Neural progenitor cell (in vitro differentiated cells): ENCODE measurements around the gene ZHX3. TPM values are rescaled to one million over a fixed set of nuclear protein-coding genes. Genes with fewer than 3 reads are reported as not detected.
A peak's percentile ranks its signal among the peaks of the same experiment; 100 is the strongest.

Source experiments
- DNase-seq: peaks from one replicate; pipeline ENCODE4 v3.0.0-alpha.2; 2016; ENCODE audit warnings: low spot score
- H2AFZ ChIP-seq: fragments of 200-600 bp; sonication (generic); replicated peaks from 2 replicates; pipeline ENCODE4 v1.6.1; 2016; ENCODE audit warnings: antibody characterized with exemption
- H3F3A ChIP-seq: fragments of 200-600 bp; sonication (generic); 2 replicates; pipeline ENCODE4 v1.6.1; 2016; ENCODE audit warnings: antibody characterized with exemption, low read depth
- H3K27ac ChIP-seq: fragments of 200-600 bp; sonication (generic); 2 replicates; pipeline ENCODE4 v1.5.1; 2016; ENCODE audit warnings: mild to moderate bottlenecking
- H3K27me3 ChIP-seq: fragments of 200-600 bp; sonication (generic); 2 replicates; pipeline ENCODE4 v1.6.1; 2016; ENCODE audit warnings: mild to moderate bottlenecking, moderate library complexity
- H3K36me3 ChIP-seq: fragments of 200-600 bp; sonication (generic); 2 replicates; pipeline ENCODE4 v1.5.1; 2016
- H3K4me1 ChIP-seq: fragments of 200-600 bp; sonication (generic); 2 replicates; pipeline ENCODE4 v1.6.1; 2016; ENCODE audit warnings: mixed run types
- H3K4me2 ChIP-seq: fragments of 200-600 bp; sonication (generic); 2 replicates; pipeline ENCODE4 v1.6.1; 2016
- H3K4me3 ChIP-seq: fragments of 200-600 bp; sonication (generic); 2 replicates; pipeline ENCODE4 v1.5.1; 2016
- H3K79me2 ChIP-seq: fragments of 200-600 bp; sonication (generic); 2 replicates; pipeline ENCODE4 v1.6.1; 2016; ENCODE audit warnings: low read depth
- H3K9ac ChIP-seq: fragments of 200-600 bp; sonication (generic); 2 replicates; pipeline ENCODE4 v1.6.1; 2016
- H3K9me3 ChIP-seq: fragments of 200-600 bp; sonication (generic); 2 replicates; pipeline ENCODE4 v1.5.1; 2016; ENCODE audit warnings: low read depth
- H4K20me1 ChIP-seq: fragments of 200-600 bp; sonication (generic); 2 replicates; pipeline ENCODE4 v1.6.1; 2016; ENCODE audit warnings: low read depth
- H3K27ac Mint-ChIP-seq: 3 replicates; pipeline ENCODE4 v1.8.0; 2021; ENCODE audit warnings: mixed read lengths
- H3K27me3 Mint-ChIP-seq: 2 replicates; pipeline ENCODE4 v1.8.0; 2022; ENCODE audit warnings: low read depth, mild to moderate bottlenecking, inconsistent platforms, moderate library complexity, mixed read lengths; ENCODE audit not compliant: insufficient read depth
- H3K36me3 Mint-ChIP-seq: 3 replicates; pipeline ENCODE4 v1.8.0; 2021; ENCODE audit warnings: mixed read lengths
- H3K4me1 Mint-ChIP-seq: 3 replicates; pipeline ENCODE4 v1.8.0; 2021; ENCODE audit warnings: mixed read lengths
- H3K4me3 Mint-ChIP-seq: 3 replicates; pipeline ENCODE4 v1.8.0; 2021; ENCODE audit warnings: mild to moderate bottlenecking, moderate library complexity, mixed read lengths
- H3K9me3 Mint-ChIP-seq: 3 replicates; pipeline ENCODE4 v1.8.0; 2020; ENCODE audit warnings: mixed read lengths
- EZH2 ChIP-seq: fragments of 200-600 bp; sonication (generic); IDR thresholded peaks from 2 replicates; pipeline ENCODE4 v1.6.1; 2017; ENCODE audit warnings: antibody characterized with exemption, mild to moderate bottlenecking, moderate library complexity
- EZH2phosphoT487 ChIP-seq: fragments of 200-600 bp; sonication (generic); IDR thresholded peaks from 2 replicates; pipeline ENCODE4 v1.6.1; 2017; ENCODE audit warnings: antibody characterized with exemption
- total RNA-seq: library from RNA; depleted of rRNA; stranded (reverse); fragments of >200 nt; gene quantifications from 2 replicates; pipeline ENCODE4 v1.2.3, GENCODE V29; 2015; ENCODE audit warnings: low replicate concordance
- TF ChIP-seq, protein P1 (sequence below): fragments of 200-600 bp; sonication (generic); IDR thresholded peaks from 2 replicates; pipeline ENCODE4 v1.5.1; 2017; ENCODE audit warnings: antibody characterized with exemption, mild to moderate bottlenecking

Gene ZHX3
- total RNA-seq, 1 donor from 2014 or later, result 6.8 TPM

DNA sequence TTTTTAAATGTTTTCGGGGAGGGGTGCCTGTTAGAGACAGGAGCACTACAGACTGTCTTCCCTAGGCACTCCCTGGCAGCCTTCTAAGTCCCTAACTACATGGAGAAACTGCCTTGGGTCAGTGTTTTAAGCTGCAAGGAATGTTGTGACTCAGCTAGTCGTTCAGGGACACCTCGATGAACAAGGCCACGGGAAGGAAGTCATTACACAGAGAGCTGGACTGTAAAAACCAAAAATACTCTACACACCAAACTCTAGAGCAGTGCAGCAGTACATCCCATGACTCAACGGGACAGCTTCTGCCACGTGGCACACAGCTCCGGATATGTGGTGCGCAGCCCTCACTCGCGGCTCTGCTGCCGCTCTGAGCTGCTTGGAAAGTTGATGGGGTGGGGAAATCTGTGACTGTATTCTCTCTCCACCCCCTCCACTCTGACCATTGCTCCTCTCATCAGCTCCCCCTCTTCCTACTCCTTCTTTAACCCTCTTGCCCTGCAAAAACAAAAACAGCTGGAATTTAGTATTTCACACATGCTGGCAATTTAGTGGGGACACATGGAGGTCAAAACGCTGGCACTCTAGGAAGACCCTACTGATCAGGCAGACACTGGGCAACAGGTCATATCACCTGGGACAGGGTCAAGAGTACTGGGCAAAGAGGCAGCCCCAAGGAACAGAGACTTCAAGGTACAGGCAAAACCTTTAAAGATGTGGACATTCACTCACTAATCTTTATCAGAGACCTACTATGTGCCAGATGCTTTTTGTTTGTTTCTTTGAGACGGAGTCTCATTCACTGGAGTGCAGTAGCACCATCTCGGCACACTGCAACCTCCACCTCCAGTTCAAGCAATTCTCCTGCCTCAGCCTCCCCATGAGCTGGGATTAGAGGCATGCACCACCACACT lies 12.2 kb upstream of the ZHX3 start:
- Histone ChIP-seq H3K4me1 (no peaks in the 10 kb centered on the region), H3K27ac (no peak overlapping the region), H4K20me1 (no peaks in the 10 kb centered on the region), H3K27me3 (no peaks in the 10 kb centered on the region), H3K36me3 (no peaks in the 10 kb centered on the region), H3K9me3 (no peaks in the 10 kb centered on the region), H3K4me3 (no peak overlapping the region), H3F3A (no peaks in the 10 kb centered on the region), H3K4me2 (no peak overlapping the region), H3K79me2 (no peaks in the 10 kb centered on the region), H2AFZ (peak overlapping the region; percentile 19), H3K9ac (no peak overlapping the region)
- Mint-ChIP-seq H3K36me3 (no peaks in the 10 kb centered on the region), H3K4me3 (no peak overlapping the region), H3K27ac (no peak overlapping the region), H3K4me1 (peaks cover 16% of the 10 kb centered on the region), H3K9me3 (no peaks in the 10 kb centered on the region), H3K27me3 (peaks cover 2% of the 10 kb centered on the region)
- TF ChIP-seq EZH2phosphoT487, result no peak
- TF ChIP-seq, protein P1, sequence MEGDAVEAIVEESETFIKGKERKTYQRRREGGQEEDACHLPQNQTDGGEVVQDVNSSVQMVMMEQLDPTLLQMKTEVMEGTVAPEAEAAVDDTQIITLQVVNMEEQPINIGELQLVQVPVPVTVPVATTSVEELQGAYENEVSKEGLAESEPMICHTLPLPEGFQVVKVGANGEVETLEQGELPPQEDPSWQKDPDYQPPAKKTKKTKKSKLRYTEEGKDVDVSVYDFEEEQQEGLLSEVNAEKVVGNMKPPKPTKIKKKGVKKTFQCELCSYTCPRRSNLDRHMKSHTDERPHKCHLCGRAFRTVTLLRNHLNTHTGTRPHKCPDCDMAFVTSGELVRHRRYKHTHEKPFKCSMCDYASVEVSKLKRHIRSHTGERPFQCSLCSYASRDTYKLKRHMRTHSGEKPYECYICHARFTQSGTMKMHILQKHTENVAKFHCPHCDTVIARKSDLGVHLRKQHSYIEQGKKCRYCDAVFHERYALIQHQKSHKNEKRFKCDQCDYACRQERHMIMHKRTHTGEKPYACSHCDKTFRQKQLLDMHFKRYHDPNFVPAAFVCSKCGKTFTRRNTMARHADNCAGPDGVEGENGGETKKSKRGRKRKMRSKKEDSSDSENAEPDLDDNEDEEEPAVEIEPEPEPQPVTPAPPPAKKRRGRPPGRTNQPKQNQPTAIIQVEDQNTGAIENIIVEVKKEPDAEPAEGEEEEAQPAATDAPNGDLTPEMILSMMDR, result no peak
- no peak for TF ChIP-seq EZH2
- no peak for DNase-seq

DNA sequence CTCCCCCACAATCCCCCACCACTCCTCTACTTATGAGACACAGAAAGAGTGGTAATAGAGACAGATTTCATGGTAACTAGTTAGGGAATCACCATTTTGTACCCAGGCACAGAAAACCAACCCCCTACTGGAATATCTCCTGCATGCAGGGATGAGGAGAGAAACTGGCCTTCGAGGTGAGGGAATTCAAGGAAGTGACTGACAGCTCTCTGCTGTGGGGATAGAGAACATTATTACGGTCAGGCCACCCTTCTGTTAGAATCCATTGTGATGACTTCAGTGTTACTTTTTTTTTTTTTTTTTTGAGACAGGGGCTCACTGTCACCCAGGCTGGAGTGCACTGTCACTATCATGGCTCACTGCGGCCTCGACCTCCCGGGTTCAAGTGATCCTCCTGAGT lies 9.6 kb upstream of the ZHX3 start:
- H3K27me3 ChIP-seq, result no peaks in the 10 kb centered on the region
- H3K4me3 ChIP-seq, result no peak overlapping the region
- TF ChIP-seq EZH2 (no peak), EZH2phosphoT487 (no peak)
- TF ChIP-seq, protein P1, result no peak
- H3K79me2 ChIP-seq, result no peaks in the 10 kb centered on the region
- H3K36me3 ChIP-seq, result no peaks in the 10 kb centered on the region
- H2AFZ ChIP-seq, result no peak overlapping the region
- Mint-ChIP-seq H3K4me3 (no peak overlapping the region), H3K36me3 (no peaks in the 10 kb centered on the region), H3K4me1 (peaks cover 16% of the 10 kb centered on the region), H3K27me3 (peaks cover 6% of the 10 kb centered on the region), H3K27ac (peak overlapping the region; percentile 93), H3K9me3 (no peaks in the 10 kb centered on the region)
- no peaks in the 10 kb centered on the region for H4K20me1 ChIP-seq
- H3K9me3 ChIP-seq, result no peaks in the 10 kb centered on the region
- H3K27ac ChIP-seq, result no peak overlapping the region
- no peak overlapping the region for H3K4me2 ChIP-seq
- DNase-seq, result no peak
- no peak overlapping the region for H3K9ac ChIP-seq
- no peaks in the 10 kb centered on the region for H3K4me1 ChIP-seq
- no peaks in the 10 kb centered on the region for H3F3A ChIP-seq

GRCh38 chr20:41320976-41321375 lies 3.4 kb upstream of the ZHX3 start:
- H3K4me3 Mint-ChIP-seq, result no peak overlapping the region
- H3K9ac ChIP-seq, result no peak overlapping the region
- H4K20me1 ChIP-seq, result no peaks in the 10 kb centered on the region
- no peak overlapping the region for H2AFZ ChIP-seq
- no peak for TF ChIP-seq EZH2phosphoT487
- TF ChIP-seq EZH2, result no peak
- TF ChIP-seq, protein P1, result no peak
- no peak overlapping the region for H3K4me2 ChIP-seq
- H3F3A ChIP-seq, result peaks cover 4% of the 10 kb centered on the region
- no peak overlapping the region for H3K27ac ChIP-seq
- no peak overlapping the region for H3K4me3 ChIP-seq
- no peak overlapping the region for H3K27ac Mint-ChIP-seq
- no peak for DNase-seq
- no peaks in the 10 kb centered on the region for H3K36me3 ChIP-seq
- H3K36me3 Mint-ChIP-seq, result no peaks in the 10 kb centered on the region
- H3K4me1 ChIP-seq, result peaks cover 3% of the 10 kb centered on the region
- H3K27me3 ChIP-seq, result peaks cover 14% of the 10 kb centered on the region
- H3K27me3 Mint-ChIP-seq, result peaks cover 6% of the 10 kb centered on the region
- H3K9me3 ChIP-seq, result no peaks in the 10 kb centered on the region
- peaks cover 8% of the 10 kb centered on the region for H3K4me1 Mint-ChIP-seq
- H3K9me3 Mint-ChIP-seq, result no peaks in the 10 kb centered on the region
- H3K79me2 ChIP-seq, result no peaks in the 10 kb centered on the region
